Measurements from ENCODE around the gene MKRN2.
A peak's percentile ranks its signal among the peaks of the same experiment; 100 is the strongest.
"Not testable (repeated sequence)": the region's sequence is repeated elsewhere in the genome, so short reads cannot be mapped to it uniquely, and the experiment has no call there.

Gene MKRN2
- total RNA-seq: 50.7 to 77.9 (median 73.3) reads per million in 3 experiments

DNA sequence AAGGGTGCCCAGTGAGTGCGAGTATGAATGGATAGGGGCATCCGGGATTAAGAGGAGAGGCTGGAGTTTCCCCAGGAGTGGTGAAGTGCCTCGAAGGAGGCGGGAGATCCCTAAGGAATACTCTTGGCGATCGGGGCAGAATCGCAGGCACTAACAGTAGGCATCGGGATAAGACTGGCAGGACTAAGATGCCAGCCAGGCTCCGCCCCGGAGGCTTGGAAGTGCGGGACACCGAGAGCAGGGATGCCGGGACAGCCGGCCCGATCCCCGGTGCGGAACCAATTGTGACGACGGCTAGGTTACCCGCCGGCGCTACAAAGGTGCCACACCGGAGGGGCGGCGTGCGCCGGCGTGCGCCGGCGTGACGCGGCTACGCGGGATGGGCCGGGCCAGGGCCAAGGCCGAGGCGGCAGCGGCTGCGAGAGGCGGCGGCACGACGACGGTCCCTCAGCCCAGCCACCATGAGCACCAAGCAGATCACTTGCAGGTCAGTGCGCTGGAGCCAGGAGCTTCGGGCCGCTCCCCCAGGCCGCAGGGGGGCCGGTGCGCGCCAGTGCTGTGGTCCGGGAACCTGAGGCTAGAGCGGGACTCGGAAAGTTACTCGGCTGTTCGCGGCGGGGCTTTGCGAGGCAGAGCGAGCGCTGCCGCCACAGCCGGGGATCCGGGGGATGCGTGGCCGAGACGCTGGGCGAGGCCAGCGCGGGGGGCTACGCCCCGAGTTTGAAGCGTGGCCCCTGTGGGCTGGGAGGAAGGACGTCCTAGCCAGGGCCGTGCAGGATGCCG, at the start of gene MKRN2:
MKRN2 (plus strand) TSS at position 398 of the 783 bp plus-strand sequence; CDS start at position 462, 64 bp downstream.
- DNase-seq: peak; percentile 79

DNA sequence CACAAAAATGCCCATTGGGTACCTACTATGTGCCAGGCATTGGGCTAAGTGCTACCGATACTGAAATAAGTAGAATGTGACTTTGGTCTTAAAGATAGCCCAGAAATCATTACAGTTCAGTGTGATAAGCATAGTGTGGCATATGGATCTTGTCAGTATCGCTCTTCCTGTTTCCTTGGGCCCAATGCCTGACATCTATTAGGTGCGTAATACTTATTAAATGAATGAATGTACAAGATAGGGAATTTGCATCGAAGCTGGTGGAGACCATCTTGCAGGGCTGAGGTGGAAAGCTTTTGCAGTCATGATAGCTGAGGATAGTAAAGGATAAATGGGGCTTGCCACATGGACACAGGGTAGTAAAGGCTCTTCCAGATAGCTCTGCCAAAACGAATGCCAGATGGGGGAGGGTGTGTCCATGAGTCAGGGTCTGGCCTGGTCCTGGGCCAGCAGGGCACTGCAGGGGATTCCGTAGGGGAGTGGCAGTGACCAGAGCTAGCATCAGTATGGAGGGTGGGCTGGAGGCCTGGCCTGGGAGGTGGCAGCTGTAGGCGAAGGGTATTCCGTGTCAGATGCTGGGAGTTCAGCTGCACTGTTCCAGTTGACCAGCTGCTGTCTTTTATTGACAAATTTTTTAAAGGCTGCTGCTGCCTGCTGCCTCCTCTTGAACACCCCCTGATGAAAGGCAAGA, 49.2 kb upstream of the MKRN2 start:
- DNase-seq: no peak

- no peak for DNase-seq
Observed at GRCh38 chr3:12508291-12508700, 48.6 kb upstream of the MKRN2 start.

DNA sequence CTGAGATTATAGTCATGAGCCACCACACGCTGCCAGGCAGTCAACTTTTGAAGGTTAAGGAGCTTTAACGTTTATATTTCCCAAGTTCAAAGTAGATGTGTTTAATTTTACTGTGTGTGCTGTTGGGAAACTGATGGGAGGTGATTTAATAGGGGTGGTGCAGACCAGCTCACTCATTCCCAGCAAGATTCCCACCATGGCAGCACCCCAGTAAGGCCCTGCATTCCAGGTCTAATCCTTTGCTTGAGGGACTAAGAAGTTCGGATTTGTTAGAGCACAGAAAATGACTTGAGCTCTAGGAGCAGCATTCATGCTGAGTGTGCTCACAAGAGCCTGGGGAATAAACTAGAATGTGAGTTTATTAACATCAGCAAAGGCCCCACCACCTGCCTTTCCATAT, 47.4 kb upstream of the MKRN2 start:
- no peak for DNase-seq

- no peak for DNase-seq
Observed at GRCh38 chr3:12512534-12513118, 44.3 kb upstream of the MKRN2 start.

DNA sequence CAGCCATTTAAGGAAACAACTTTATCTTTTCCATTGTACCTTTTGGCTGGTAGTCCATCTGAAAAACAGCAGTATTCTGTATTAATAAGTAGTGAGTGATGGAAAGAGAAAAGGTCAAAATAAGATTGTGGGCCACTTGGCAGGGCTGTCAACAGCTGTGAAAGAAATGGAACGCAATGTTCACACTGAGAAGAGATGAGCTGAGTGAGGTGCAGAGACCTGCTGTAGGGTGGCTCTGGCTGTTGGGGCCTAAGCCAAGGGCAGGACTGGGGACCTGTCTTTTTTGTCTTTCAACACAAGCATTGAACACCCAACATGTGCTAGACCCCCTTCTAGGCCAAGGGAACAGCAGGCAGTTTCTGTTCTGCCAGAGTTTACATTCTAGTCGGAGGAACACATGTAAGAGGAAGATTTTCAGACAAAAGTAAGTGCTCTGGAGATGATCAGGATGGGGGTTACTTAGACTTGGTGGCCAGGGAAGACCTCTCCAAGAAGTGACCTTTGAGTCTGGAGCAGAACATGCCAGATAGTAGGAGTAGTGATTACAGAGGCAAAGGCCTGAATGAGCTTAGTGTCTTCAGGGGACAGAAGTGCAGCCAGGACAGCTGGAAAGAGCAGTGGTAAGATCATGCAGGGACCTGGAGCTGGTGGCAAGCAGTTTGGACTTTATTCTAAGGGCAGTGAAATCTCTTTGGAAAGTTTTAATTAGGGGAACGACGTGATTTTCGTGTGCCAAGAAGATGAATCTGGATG, 43.0 kb upstream of the MKRN2 start:
- no peak for DNase-seq

DNA sequence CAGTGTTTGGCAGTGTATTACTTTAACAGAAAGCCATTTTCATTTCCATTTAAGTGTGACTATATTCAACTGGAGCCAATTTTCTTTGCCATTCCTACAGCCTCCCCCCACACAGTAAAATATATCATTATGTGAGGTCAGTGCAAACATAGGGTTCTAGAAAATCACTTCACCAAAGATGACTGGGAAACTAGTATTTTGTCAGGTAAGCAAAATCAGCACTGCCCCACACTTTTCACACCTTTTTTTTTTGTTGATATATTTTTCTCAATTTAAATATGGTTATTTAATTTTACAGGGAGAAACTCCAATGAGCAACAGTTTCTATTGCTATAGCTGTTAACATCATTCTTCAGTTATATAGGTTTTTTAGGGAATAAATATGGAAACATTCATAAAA, 41.3 kb upstream of the MKRN2 start:
- DNase-seq: no peak

DNA sequence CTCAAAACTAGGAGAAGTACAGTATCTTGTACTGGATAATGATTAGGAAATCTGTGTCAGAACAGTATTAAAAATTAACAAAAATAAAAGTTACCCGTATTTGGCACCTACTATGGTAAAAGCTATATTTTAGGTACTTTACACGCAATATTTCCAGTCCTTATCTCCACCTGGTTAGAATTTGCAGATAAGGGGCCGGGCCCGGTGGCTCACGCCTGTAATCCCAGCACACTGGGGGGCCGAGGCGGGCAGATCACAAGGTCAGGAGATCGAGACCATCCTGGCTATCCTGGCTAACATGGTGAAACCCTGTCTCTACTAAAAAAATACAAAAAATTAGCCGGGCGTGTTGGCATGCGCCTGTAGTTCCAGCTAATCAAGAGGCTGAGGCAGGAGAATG, 40.0 kb upstream of the MKRN2 start:
- DNase-seq: no peak

DNA sequence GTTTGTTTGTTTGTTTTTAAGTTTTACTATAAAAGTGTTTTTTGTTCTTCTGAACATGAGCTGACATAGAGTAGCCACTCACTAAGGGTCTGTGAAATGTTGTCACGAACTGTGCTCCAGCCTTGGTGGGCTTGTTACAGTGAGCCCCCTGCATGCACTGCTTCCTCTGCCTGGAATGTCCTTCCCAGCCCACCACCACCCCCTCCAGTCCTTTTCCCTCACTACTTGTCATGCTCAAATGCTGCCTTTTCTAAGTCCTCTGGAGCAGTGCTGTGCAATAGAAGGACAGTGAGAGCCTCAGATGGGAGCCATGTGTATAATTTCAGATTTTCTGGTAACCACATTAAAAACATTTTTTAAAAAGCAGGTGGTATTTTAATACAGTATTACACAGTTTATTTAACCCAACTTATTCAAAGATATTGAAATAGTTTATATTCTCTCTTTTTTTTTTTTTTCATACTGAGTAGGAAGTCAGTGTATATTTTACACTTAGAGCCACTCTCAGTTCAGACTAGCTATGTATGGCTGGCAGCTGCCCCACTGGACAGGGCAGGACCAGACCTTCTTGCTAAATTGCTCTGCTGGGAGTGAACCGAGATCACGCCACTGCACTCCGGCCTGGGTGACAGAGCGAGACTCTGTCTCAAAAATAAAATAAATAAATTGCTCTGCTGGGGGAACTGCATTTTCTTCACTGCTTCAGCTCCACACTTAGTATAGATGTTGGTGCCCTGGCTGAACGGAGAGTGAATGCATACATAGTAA, 38.4 kb upstream of the MKRN2 start:
- DNase-seq: no peak

DNA sequence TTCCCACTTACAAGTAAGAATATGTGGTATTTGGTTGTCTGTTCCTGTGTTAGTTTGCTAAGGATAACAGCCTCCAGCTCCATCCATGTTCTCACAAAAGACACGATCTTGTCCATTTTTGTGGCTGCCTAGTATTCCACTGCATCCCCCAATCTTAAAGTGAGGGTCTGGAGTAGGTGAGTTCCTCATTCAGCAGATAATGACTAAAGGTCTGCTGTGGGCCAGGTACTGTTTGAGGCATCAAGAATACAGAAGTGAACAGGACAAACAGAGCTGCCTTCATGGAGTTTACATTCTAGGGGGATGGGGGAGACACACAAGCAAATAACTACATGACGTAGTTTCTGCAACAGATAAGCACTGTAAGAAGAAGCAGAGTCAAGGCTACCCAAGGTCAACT, 35.9 kb upstream of the MKRN2 start:
- DNase-seq: no peak

DNA sequence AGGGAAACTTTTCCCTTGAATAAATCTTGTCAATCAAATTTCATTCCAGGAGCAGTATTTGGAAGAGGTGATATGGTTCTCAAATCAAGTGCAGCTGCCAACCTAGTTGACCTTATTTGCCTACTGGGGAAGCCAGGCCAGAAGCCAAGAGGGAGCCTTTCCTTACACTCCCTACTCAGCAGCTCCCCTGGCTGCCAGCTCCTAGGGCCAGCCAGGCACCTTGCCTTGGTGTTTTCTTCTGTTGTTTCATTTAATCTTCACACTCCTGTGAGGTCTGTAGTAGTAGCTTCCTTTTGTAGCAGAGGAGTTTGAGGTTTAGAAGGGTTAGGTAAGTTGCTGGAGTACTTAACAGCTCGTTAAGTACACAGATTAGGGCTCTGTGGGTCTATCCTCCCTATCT, 34.2 kb upstream of the MKRN2 start:
- DNase-seq: no peak

DNA sequence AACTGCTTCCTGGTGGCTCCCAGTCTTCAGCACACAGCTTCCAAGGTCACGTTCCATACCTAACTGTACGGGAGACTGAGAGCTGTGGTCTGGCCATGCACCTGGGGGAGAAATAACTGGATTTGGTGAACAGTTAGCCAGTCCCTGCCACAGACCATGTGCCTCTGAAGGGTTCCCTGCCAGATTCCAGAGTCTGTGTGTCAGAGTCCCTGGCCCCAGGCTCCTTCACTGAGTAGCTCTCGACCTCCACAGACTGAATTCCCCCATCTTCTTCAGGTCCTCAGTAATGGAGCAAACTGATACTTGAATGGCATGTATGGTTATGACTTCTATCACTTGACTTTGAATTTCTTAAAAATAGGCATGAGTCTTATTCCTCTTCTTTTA, 29.1 kb upstream of the MKRN2 start:
- DNase-seq: no peak

DNA sequence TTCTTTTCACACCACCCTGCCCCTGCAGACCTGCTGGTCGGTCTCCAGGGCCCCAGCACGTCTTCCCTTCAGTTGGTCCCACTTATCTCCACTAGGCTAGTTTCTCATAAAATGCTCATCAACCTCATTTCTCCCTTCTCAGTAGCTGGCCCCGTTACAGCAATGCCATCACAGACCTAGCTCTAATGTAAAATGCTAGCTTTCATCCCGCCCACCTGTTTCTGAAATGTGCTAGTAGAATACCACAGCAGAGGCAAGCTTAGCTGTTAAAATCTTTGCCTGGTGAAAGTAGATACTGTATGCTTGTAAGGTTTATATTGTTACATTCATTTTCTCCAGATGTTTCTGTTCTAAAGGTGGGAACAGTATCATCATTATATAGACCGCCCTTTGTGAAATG, 24.7 kb upstream of the MKRN2 start:
- DNase-seq: no peak

DNA sequence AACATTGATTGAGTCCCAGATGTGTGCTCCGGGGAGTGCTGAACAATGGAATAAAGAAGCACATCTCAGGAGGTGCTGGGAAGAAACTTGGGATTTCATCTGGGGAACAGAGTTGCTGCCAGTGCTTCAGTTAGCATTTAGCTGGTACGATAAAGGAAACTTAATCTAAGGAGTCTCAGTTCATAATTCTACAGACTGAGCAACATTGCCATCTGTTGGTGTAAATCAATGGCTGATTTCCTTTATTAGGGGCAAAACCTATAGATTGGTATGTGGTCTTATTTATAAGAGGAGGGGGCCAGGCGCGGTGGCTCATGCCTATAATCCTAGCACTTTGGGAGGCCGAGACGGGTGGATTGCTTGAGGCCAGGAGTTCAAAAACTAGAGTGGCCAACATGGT, 20.5 kb upstream of the MKRN2 start:
- no peak for DNase-seq

GRCh38 chr3:12541625-12542024, 15.3 kb upstream of the MKRN2 start:
- DNase-seq: no peak

DNA sequence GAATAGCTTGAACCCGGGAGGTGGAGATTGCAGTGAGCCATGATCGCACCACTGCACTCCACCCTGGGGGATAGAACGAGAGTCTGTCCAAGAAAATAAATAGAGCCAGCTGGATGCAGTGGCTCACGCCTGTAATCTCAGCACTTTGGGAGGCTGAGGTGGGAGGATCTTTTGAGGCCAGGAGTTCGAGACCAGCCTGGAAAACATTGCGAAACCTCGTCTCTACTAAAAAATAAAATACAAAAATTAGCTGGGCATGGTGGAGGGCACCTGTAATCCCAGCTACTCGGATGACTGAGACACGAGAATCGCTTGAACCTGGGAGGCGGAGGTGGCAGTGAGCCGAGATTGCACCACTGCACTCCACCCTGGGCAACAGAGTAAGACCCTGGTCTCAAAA, 13.4 kb upstream of the MKRN2 start:
- DNase-seq: not testable (repeated sequence)

- no peak for DNase-seq
Observed at GRCh38 chr3:12544652-12545472, 12.0 kb upstream of the MKRN2 start.

GRCh38 chr3:12545473-12545791, 11.5 kb upstream of the MKRN2 start, which contains the start of gene MKRN2OS:
Gene MKRN2OS (minus strand): TSS chr3:12545499. CDS start chr3:12545464, 35 bp downstream.
- DNase-seq: no peak

- no peak for DNase-seq
Observed at GRCh38 chr3:12549971-12550760, 6.7 kb upstream of the MKRN2 start.

- DNase-seq: no peak
Observed at GRCh38 chr3:12553921-12554391, 2.9 kb upstream of the MKRN2 start.

- peak; percentile 2 for DNase-seq
Observed at GRCh38 chr3:12556314-12556689, 585 bp upstream of the MKRN2 start.

Data from central memory CD4-positive, alpha-beta T cell (primary cell).